Left colon (tissue), 2 donors: ENCODE measurements around the gene ARL5C. TPM values are rescaled to one million over a fixed set of nuclear protein-coding genes. Genes with fewer than 3 reads are reported as not detected.

Source experiments
- ATAC-seq: fragments of 200-7000 bp; cut with Tn5 transposase; one replicate; pipeline ENCODE4 v1.9.1; 2020; ENCODE audit warnings: mild to moderate bottlenecking, moderate library complexity
- DNase-seq, 2 donors: peaks; one replicate each; pipeline ENCODE4 v3.0.0-alpha.2; 2020
- intact Hi-C, 2 donors: fragments of 100-400 bp; cut with DNase I in 1 of 2; cut with micrococcal nuclease in 1 of 2; formaldehyde crosslinking; loops; one replicate each; pipeline versions ENCODE4 v1.11.2 to v1.14.0; 2022; cut with DNase I, micrococcal nuclease
- long read RNA-seq: library from polyadenylated mRNA; unstranded; transcript quantifications from one replicate; pipeline ENCODE4 v2.0.0, GENCODE V29; 2021
- total RNA-seq, 2 donors: library from RNA; stranded (reverse); fragmentation: NEBNext Ultra II Directional; extraction: Animal tissue kit (Norgen Biotek cat#: 25700); gene quantifications; one replicate each; pipeline ENCODE4 v1.2.1, GENCODE V29; 2021
- donor health status: DM: no; HTN: no; CAD: no.
- donor health status: DM: yes; HTN: yes; CAD: no.

ARL5C gene, protein sequence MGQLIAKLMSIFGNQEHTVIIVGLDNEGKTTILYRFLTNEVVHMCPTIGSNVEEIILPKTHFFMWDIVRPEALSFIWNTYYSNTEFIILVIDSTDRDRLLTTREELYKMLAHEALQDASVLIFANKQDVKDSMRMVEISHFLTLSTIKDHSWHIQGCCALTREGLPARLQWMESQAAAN
- under 1 TPM in 1 of 2 donors, not detected in 1; 0.56 TPM for total RNA-seq
- long read RNA-seq, result 0 reads

DNA sequence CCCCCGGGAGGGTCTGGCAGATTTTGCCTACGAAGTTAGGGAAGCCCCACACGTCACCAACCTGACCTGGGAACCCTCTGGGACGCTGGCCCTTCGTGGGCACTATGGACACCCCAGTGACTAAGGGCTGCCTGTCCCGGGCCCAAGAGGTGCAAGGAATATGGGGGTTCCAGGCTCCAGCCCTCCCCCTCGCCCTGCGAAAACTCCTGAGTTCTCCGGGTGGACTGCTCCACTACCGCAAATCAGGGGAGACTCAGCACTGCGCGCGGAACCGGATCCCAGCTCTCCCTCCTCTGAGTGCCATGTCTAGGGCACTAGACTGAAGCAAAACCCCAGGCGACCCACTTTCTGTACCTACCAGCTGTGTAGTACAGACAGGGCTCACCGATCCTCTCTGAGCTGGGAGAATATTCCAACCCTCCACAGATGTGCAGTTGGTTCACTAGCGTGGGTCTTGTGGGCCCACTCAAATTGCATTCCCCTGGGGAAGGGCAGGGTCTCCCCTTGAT is at the start of gene ARL5C:
ARL5C (minus strand) TSS at position 321 of the 509 bp plus-strand sequence. CDS start 401 bp downstream, outside the sequence.
- intact Hi-C loops, result no loop called here
- no peak for DNase-seq
- ATAC-seq, result no peak

DNA sequence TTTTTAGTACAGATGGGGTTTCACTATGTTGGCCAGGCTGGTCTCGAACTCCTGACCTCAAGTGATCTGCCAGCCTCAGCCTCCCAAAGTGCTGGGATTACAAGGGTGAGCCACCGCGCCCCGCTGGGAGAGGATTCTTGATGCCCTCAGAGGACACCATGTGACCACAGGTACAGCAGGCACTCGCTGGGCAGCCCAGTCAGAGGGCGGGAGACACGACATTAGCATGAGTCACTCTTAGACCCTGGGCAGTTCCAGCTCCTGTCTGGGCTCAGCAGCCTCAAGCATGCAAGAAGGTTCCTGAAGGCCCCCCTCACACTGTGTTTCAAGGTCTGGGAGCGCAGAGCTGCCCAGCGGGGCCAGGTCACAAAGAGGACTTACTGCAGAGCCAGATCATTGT is 47.9 kb upstream of the ARL5C start:
- peak; percentile 28 for ATAC-seq
- intact Hi-C loops, result no loop called here
- DNase-seq, result no peak

DNA sequence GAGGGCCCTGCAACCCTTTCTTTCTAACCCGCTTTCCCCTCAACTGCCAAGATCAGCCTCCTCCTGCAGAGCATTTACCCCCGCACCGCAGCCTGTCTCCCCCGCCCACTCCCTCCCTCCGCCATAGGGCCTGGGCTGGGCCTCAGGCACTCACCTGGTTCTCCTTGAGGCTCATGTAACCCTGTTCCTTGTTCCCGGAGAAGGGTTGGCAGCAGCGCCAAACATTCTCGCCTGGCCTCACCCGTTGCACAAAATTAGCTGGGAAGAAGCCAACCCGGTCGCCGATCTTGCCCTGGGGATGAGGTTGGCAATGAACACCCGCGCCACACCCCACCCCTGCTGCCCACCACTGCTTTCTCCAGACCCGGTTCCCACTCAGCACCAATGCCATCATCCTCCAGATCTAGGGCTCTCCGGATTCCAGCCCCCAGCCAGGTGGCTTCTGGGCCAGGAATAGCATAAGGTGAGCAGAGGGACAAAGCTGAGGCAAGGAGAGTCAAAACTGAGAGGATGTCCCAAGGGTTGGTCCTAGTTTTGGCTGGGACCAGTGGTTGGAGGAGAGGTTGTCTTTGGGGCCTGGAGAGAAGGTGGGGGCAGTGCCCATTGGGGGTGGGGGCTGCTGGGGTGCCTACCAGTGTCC is 47.0 kb upstream of the ARL5C start:
- peak; percentile 30 for ATAC-seq
- no peak for DNase-seq
- intact Hi-C loops, result no loop called here

- ATAC-seq (no peak), DNase-seq (no peak)
- intact Hi-C loops, result no loop called here
These were observed 46.3 kb upstream of the ARL5C start for GRCh38 chr17:39212195-39212810.

- no peak for ATAC-seq
- intact Hi-C loops, result no loop called here
- no peak for DNase-seq
These were observed 44.1 kb upstream of the ARL5C start for GRCh38 chr17:39210093-39210434.

DNA sequence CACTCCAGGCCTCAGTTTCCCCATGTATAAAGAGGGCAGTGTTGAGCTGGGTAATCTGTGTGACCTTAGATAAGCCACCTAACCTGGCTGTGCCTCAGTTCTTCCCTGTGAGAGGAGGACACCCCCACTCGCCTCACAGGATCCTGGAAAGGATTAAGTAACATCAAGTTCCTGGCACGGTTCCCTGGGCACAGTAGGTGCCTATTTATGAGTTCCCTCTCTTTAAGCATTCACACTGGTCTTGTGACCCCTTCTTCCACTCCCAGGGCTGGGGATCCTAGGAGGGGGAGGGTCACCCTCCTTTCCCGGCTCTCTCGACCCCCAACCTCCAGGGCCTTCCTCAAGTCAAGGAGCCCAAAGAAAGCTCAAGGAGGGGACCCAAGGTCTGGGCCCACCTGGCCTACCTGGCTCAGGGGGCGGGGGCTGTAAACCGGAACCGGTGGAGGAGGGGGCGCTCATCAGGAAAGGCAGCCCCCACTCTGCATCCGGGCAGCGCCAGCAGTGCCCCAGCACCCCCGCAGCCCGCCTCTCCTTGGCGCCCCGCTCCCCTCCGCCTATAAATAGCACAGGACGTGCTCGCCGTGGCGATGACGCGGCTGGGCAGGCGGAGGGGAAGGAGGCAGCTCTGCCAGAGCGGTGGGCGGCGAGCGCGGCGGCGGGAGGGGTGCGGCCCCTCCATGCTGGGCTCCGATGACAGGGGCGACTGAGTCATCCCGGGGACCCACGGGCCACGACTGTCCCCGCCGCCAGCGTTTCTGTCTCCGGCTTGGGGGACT is 43.5 kb upstream of the ARL5C start:
- DNase-seq (peak; percentile 68 to 76), ATAC-seq (peak; percentile 31)
- intact Hi-C loops, result loop anchor here in 1 of 2 donors (5.0 kb wide), 1 partner anchor 33 kb away; no protein-coding TSS in a partner anchor

DNA sequence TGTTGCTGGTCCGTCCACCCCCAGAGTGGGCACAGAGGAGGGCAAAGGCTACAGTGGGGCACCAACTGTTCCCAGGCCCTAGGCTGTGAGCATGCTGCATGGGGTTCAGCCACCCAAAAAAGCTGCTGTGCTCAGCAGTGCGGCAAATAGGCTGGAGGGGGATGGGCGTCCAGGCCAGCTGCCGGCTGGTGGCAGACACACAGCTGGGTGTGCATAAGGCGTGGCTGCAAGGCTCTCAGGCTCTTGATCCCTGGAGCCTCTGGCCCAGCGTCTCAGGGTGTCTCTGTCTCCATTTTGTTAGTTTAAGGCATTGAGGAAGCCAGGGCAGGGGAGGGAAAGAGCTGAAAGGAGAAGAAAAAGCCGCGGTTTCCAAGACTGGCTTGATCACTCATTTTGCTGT is 42.9 kb upstream of the ARL5C start:
- intact Hi-C loops, result loop anchor here in 1 of 2 donors (5.0 kb wide), 1 partner anchor 33 kb away; no protein-coding TSS in a partner anchor
- ATAC-seq (peak; percentile 82), DNase-seq (peak; percentile 79 to 84)

- ATAC-seq, result peak; percentile 22
- intact Hi-C loops, result loop anchor here in 1 of 2 donors (5.0 kb wide), 1 partner anchor 34 kb away; no protein-coding TSS in a partner anchor
- DNase-seq, result no peak
These were observed 42.2 kb upstream of the ARL5C start for GRCh38 chr17:39208136-39208535.

GRCh38 chr17:39205112-39205526 is 39.2 kb upstream of the ARL5C start:
- ATAC-seq (no peak), DNase-seq (no peak)
- intact Hi-C loops, result loop anchor here in 1 of 2 donors (5.0 kb wide), 1 partner anchor 37 kb away; no protein-coding TSS in a partner anchor

GRCh38 chr17:39204245-39204644 is 38.3 kb upstream of the ARL5C start:
- intact Hi-C loops, result no loop called here
- no peak for ATAC-seq

GRCh38 chr17:39200957-39201510 is 35.1 kb upstream of the ARL5C start:
- DNase-seq (no peak), ATAC-seq (no peak)
- intact Hi-C loops, result no loop called here

More at GRCh38 chr17:39204245-39204644, 38.3 kb upstream of the ARL5C start:
- DNase-seq, result no peak

- peak; percentile 74 to 86 for DNase-seq
- ATAC-seq, result peak; percentile 77
- intact Hi-C loops, result no loop called here
These were observed 34.3 kb upstream of the ARL5C start, which contains the start of gene RPL19 for GRCh38 chr17:39200070-39200879. Gene RPL19 (plus strand): TSS chr17:39200283. CDS start chr17:39200345, 62 bp downstream.

DNA sequence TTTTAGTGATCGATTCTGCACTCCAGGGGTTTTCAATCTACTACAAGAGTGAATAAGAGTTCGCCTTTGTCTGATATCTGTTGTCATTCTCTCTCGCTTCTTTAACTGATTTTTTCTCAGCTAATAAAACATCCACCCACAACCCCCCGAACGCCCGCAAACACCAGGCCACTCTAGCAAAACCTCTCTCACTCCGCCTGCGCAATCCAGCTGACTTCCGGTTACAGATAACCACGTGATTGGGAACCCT is 33.8 kb upstream of the ARL5C start:
- intact Hi-C loops, result no loop called here
- peak; percentile 78 for ATAC-seq
- DNase-seq, result peak; percentile 88 to 92

DNA sequence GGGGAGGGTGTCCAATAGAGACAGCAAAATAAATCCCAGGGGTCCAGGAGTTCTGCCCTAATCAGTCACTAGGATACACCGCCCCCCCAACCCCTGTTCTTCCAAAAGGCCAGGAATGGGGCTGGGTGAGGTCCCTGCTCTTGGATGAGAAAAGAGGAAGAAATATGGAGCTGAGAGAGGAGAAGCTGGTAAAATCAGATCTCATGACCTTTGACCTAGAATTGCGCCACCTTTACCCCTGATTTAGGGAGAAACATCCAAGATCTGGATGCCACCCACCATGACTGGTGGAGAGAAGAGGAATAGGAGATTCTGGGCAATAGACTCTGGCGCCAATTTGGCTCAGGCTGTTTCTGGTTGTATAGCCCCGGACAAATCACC is 32.2 kb upstream of the ARL5C start:
- intact Hi-C loops, result no loop called here
- DNase-seq (no peak), ATAC-seq (no peak)

GRCh38 chr17:39197380-39198185 is 31.6 kb upstream of the ARL5C start, which contains the start of gene CACNB1:
Gene CACNB1 (minus strand): TSS chr17:39197669. CDS start chr17:39197495, 174 bp downstream.
- peak; percentile 77 to 82 for DNase-seq
- intact Hi-C loops, result no loop called here
- ATAC-seq, result peak; percentile 58

DNA sequence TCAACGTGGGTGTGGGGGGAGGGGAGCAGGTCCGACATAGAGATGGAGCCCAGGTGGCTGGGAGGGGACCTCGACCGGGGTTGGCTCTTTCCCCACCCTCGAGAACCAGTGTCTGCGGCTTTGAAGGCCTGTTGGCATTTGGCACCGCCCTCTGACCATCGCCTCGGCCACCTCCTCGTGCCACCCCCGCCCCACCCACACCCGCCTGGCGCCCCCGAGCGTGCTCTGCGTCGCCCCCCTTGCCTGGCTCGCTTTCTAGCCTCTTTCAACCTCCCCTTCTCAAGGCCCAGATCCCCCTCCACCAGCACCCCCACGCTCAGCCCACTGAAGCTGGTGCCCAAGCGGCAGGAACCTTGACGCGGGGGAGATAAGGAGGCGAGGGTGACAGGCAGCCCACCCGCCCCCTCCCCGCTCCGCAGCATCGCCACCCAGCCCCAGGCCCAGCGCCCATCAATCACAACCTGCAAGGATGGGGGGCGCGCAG is 30.9 kb upstream of the ARL5C start:
- ATAC-seq, result peak; percentile 22
- intact Hi-C loops, result no loop called here
- peak; percentile 57 to 66 for DNase-seq

GRCh38 chr17:39196241-39196807 is 30.4 kb upstream of the ARL5C start:
- ATAC-seq, result no peak
- intact Hi-C loops, result no loop called here
- DNase-seq, result no peak
